Osteoblast (primary cell): ENCODE data around the gene SLC6A9. TPM values are rescaled to one million over a fixed set of nuclear protein-coding genes. Genes with fewer than 3 reads are reported as not detected.

Source experiments
- DNase-seq: peaks from one replicate; pipeline ENCODE4 v3.0.0; 2011; ENCODE audit warnings: low spot score, mixed read lengths; ENCODE audit not compliant: insufficient read length; ENCODE audit errors: missing footprints
- H2AFZ ChIP-seq: 2 replicates; pipeline ENCODE4 v1.6.0; 2011; ENCODE audit warnings: mild to moderate bottlenecking, low read length
- H3K27ac ChIP-seq: 2 replicates; pipeline ENCODE4 v1.5.1; 2011; ENCODE audit warnings: mild to moderate bottlenecking, low read depth, low read length, moderate library complexity
- H3K27me3 ChIP-seq: 2 replicates; pipeline ENCODE4 v1.6.0; 2012; ENCODE audit warnings: mild to moderate bottlenecking, control low read depth, inconsistent platforms, low read length, moderate library complexity; ENCODE audit not compliant: insufficient read depth
- H3K36me3 ChIP-seq: 2 replicates; pipeline ENCODE4 v1.5.1; 2011; ENCODE audit warnings: mild to moderate bottlenecking, low read length, control low read depth, moderate library complexity; ENCODE audit not compliant: insufficient read depth
- H3K4me1 ChIP-seq: 2 replicates; pipeline ENCODE4 v1.5.1; 2011; ENCODE audit warnings: mild to moderate bottlenecking, low read length, control low read depth, moderate library complexity; ENCODE audit not compliant: insufficient read depth
- H3K4me2 ChIP-seq: 2 replicates; pipeline ENCODE4 v1.6.0; 2011; ENCODE audit warnings: mild to moderate bottlenecking, low read length; ENCODE audit not compliant: insufficient read depth
- H3K4me3 ChIP-seq: fragments of 200-600 bp; sonication (generic); 3 replicates; pipeline ENCODE4 v1.5.1; 2012; ENCODE audit warnings: mild to moderate bottlenecking, low read length, inconsistent platforms; ENCODE audit not compliant: insufficient read depth
- H3K79me2 ChIP-seq: 2 replicates; pipeline ENCODE4 v1.6.0; 2012; ENCODE audit warnings: mild to moderate bottlenecking, low read length, control low read depth, inconsistent platforms; ENCODE audit not compliant: insufficient read depth
- H3K9me3 ChIP-seq: 2 replicates; pipeline ENCODE4 v1.5.1; 2011; ENCODE audit warnings: low read depth, low read length, control low read depth
- H4K20me1 ChIP-seq: 2 replicates; pipeline ENCODE4 v1.6.0; 2012; ENCODE audit warnings: mild to moderate bottlenecking, low read length, control low read depth; ENCODE audit not compliant: insufficient read depth
- CTCF ChIP-seq: IDR thresholded peaks from 2 replicates; pipeline ENCODE4 v1.5.1; 2011; ENCODE audit warnings: mild to moderate bottlenecking, low read depth, low read length, moderate library complexity; ENCODE audit errors: extremely low read depth
- total RNA-seq: library from RNA; depleted of rRNA; stranded (reverse); fragments of >200 nt; gene quantifications from 2 replicates; pipeline ENCODE4 v1.2.3, GENCODE V29; 2012

Gene SLC6A9
- total RNA-seq, 1 donor = 18.5 TPM

- Histone ChIP-seq H3K4me2 (no peak overlapping the region), H2AFZ (no peak overlapping the region), H3K9me3 (no peaks in the 10 kb centered on the region), H3K36me3 (no peaks in the 10 kb centered on the region), H3K4me1 (no peaks in the 10 kb centered on the region), H3K27me3 (no peaks in the 10 kb centered on the region), H3K4me3 (no peak overlapping the region), H3K27ac (no peak overlapping the region), H4K20me1 (no peaks in the 10 kb centered on the region), H3K79me2 (no peaks in the 10 kb centered on the region)
- no peak for DNase-seq
- TF ChIP-seq CTCF = no peak
These were observed 31.1 kb downstream of the SLC6A9 start for GRCh38 chr1:44000122-44000665.

- Histone ChIP-seq H3K36me3 (no peaks in the 10 kb centered on the region), H3K4me2 (no peak overlapping the region), H3K4me3 (no peak overlapping the region), H3K27ac (no peak overlapping the region), H3K79me2 (no peaks in the 10 kb centered on the region), H2AFZ (no peak overlapping the region), H3K27me3 (no peaks in the 10 kb centered on the region), H3K9me3 (no peaks in the 10 kb centered on the region), H3K4me1 (no peaks in the 10 kb centered on the region), H4K20me1 (no peaks in the 10 kb centered on the region)
- DNase-seq = no peak
- TF ChIP-seq CTCF = no peak
These were observed 31.8 kb downstream of the SLC6A9 start for GRCh38 chr1:43999455-43999854.

GRCh38 chr1:43998000-43998378 is 33.3 kb downstream of the SLC6A9 start:
- no peaks in the 10 kb centered on the region for H3K4me1 ChIP-seq
- no peaks in the 10 kb centered on the region for H4K20me1 ChIP-seq
- H3K9me3 ChIP-seq = no peaks in the 10 kb centered on the region
- H3K4me2 ChIP-seq = no peak overlapping the region
- no peaks in the 10 kb centered on the region for H3K79me2 ChIP-seq
- no peaks in the 10 kb centered on the region for H3K27me3 ChIP-seq
- no peak overlapping the region for H3K27ac ChIP-seq
- H3K36me3 ChIP-seq = no peaks in the 10 kb centered on the region
- DNase-seq = no peak
- no peak for TF ChIP-seq CTCF
- H2AFZ ChIP-seq = no peak overlapping the region
- H3K4me3 ChIP-seq = no peak overlapping the region

- no peaks in the 10 kb centered on the region for H3K79me2 ChIP-seq
These were observed 33.8 kb downstream of the SLC6A9 start for GRCh38 chr1:43997295-43997999.

More at GRCh38 chr1:43997295-43997999, 33.8 kb downstream of the SLC6A9 start:
- Histone ChIP-seq H3K27ac (no peak overlapping the region), H3K4me3 (no peak overlapping the region), H4K20me1 (no peaks in the 10 kb centered on the region), H3K27me3 (no peaks in the 10 kb centered on the region), H3K4me1 (no peaks in the 10 kb centered on the region), H3K36me3 (no peaks in the 10 kb centered on the region), H3K4me2 (no peak overlapping the region), H3K9me3 (no peaks in the 10 kb centered on the region), H2AFZ (no peak overlapping the region)
- TF ChIP-seq CTCF = no peak
- no peak for DNase-seq
